DMS 273 treated with DMSO at 0.1 percent for 48 hours (cell line): ENCODE measurements around the gene EEIG2.

Experiments used
- DNase-seq: peaks from one replicate; lab custom pipeline; 2025; lab: John Stamatoyannopoulos, UW

Gene EEIG2

DNA sequence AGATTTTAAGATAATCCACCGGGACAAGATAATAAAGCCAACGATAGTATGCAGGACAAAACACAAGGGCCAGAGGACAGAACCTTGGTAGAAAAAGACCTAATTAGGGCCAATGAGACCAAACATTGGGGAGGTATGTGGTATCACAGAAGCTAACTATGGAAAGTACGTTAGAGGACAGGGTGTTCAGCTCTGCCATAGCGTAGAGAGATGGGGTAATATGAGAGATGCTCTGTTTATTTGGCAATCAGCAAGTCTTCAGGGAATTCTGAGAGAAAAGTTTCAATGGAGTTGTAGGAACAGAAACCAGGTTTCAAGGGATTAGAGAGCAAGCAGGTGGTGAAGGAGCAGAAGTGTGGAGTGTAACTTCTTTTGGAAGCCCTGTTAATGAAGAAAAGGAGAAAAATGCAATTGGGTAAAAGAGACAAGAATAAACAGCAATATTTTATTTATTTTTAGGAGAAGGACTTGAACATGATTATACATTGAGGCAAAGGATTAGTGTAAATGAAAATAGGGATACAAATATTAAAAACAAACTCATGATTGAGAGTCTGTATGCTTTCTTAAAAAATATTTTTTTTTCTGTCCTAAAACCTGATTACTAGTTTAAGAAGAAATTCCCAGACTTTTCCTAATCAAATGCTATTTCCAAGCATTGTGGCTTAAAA is 24.0 kb downstream of the EEIG2 start:
- DNase-seq: no peak

DNA sequence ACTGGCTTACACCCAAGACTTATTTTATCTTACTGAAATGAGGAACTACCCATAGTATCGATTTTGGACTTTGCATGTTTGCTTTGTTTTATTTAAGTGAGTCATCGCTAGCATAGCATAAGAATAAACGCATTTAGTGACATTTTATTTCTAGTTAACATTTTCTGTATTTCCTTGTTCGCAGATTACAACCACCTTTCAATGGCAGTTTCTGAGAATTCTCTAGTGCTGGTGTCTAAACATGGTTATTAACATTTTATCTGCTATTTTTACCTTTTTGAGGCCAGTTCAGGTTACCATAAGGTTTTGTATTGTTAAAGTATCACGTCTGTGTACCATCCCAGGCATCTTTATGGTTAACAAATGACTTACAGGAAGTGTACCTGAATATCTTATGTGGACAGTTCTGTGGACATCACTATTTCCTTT is 24.5 kb downstream of the EEIG2 start:
- no peak for DNase-seq

- no peak for DNase-seq
Measured at GRCh38 chr1:108585313-108585712, 25.4 kb downstream of the EEIG2 start.

GRCh38 chr1:108590441-108590840 is 30.5 kb downstream of the EEIG2 start:
- no peak for DNase-seq

GRCh38 chr1:108590957-108591356 is 31.1 kb downstream of the EEIG2 start:
- DNase-seq: no peak

- no peak for DNase-seq
Measured at GRCh38 chr1:108591466-108591865, 31.6 kb downstream of the EEIG2 start.

DNA sequence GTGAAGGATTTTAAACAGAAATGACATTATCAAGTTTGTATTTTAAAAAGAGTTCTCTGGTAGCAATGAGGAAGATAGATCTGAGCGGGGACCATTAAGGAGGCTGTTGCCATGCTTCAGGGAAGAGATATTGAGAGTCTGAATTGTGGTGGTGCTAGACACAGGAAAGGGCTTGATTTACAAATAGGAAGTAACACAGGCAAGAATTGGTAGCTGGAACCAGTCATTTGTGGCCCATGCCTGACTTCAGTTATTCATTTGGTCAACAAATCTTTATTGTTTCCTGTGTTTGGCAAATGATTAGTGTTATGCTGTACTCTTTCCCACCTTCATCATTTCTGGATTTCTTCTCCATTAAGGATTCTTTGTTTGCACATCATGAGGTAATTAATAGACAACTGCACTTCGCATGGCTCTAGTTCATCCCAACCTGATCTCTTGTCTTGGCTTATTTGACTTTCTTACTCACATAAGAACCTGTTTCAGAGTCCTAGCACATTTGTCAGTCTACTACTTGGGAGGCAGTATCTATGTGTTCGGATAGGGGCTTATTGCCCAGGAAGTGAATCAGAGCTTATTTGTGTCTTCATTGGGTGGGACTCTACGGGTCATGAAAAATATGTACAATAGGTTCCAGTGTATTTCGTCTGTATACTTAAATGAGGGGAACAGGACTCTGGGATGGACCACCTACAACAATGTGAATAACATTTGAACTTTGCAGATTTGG is 32.3 kb downstream of the EEIG2 start:
- DNase-seq: no peak

DNA sequence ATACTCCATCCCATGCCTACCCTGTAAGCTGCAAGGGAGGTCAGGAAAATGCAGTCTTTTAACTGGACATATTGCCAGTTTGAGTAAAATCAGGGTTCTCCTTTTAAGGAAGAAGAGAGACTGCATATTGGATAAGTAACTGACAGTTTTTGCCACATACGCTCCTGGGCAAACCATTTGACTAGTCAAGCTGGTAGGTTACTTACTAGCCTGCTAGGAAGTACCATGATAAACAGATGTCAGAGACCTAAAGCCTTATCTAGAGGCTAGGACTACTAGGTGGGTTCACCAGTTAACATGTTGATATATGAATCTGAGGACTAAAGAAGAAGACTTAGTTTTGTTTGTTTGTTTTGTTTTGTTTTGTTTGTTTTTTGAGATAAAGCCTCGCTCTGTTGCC is 33.5 kb downstream of the EEIG2 start:
- DNase-seq: no peak

GRCh38 chr1:108595507-108595906 is 35.6 kb downstream of the EEIG2 start:
- no peak for DNase-seq

GRCh38 chr1:108597041-108597440 is 37.1 kb downstream of the EEIG2 start:
- no peak for DNase-seq

- DNase-seq: no peak
Measured at GRCh38 chr1:108598340-108598739, 38.4 kb downstream of the EEIG2 start.

DNA sequence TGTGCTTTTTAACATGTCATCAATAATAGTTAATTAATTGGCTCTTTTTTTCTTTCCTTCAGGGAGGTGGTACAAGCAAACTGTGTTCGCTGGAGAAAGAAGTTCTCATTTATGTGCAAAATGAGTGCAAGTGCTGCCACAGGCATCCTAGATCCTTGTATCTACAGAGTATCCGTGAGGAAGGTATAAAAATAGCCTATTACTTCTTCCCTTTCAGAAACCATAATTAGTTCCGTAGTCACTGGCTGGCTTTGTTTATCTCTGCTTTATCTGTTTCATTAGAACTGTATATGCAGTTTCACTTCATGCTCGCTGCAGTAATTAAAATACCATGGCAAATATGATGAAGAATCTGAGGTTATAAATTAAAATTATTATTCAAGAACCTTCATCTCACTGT is 40.6 kb downstream of the EEIG2 start:
- DNase-seq: no peak

- DNase-seq: no peak
Measured at GRCh38 chr1:108601708-108602410, 42.0 kb downstream of the EEIG2 start.

DNA sequence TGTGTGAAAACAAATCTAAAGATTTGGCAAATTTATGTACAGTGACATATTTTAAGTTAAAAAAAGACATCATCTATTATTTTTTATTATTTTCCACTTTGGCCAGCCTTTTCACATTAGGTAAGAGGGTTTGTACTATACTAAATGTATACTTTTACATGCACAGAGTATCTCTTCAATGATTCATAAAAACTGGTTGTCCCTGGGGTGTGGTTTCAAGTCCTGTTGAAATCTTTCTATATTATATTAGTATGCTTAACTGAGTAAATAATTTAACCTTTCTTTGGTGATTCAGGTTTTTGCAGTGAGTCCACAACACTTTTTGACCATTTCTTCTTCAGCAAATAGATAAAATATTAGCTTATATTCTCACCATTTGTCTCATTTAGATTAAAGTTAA is 45.7 kb downstream of the EEIG2 start:
- DNase-seq: no peak

- DNase-seq: no peak
Measured at GRCh38 chr1:108606478-108606877, 46.6 kb downstream of the EEIG2 start.

DNA sequence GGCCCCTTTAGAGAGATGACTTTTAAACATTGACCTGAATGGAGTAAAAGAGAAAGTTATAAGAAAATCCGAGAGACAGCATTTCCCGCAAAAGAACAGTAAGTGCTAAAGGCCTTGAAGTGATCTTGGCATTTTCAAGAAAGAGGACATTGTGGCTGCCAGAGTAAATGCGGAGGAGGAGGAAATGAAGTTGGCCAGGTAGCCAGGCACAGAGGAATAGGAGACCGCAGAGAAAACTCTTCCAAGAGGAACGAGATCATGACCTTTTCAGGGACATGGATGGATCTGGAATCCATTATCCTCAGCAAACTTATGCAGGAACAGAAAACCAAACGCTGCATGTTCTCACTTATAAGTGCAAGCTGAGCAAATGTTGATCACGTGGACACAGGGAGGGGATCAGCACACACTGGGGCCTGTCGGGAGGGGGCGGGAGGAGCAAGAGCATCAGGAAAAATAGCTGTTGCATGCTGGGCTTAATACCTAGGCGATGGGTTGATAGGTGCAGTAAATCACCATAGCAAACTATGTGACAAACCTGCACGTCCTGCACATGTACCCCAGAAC is 49.7 kb downstream of the EEIG2 start:
- DNase-seq: no peak
